ENCODE measurements around the gene LFNG. TPM values are rescaled to one million over a fixed set of nuclear protein-coding genes. Genes with fewer than 3 reads are reported as not detected.
A peak's percentile ranks its signal among the peaks of the same experiment; 100 is the strongest.

LFNG gene
- total and polyA plus RNA-seq, 9 of the 15 experiments (the other 6 are each of a cell fraction or from before 2014, with no cell fraction given): 0.03 to 0.89 (median 0.25) TPM; not detected in 1

DNA sequence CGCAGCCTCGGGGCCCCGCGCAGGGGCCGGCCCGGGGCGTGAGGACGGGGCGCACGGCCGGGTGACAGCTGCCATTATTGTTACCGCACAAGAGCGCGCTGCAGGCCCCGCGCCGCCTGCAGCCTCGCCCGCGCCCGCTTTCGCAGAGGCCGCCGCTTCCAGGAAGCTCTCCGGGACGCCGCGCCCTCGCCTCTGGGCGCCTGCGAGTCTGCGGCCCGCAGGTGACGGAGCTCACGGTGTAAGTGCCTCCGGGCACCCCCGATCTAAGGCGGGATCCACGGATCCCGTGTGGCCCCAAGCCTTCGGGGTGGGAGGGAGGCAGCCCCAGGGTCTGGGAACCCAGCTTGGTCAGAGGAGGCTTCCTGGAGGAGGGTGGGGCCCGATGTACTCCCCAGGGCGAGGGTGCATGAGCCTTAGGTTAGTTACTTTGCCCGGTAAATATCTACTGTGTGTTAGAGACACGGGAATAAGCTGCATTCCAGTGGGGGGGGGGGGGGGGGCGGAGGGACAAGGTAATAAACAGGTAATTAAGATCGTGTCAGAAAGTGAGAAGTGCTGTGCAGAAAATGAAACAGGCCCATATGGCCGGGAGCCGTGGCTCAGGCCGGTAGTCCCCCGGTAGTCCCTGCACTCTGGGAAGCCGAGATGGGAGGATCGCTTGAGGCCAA, 39.8 kb downstream of the LFNG start (continued):
- TF ChIP-seq RAD21 (CRISPR knock-in tag; conservative IDR thresholded peaks at IDR 0.05 in 1 of 2, IDR thresholded peaks at IDR 0.05 in 1 of 2) (no peak), MED1 (CRISPR knock-in tag; IDR thresholded peaks at IDR 0.05; ENCODE audit: borderline replicate concordance) (no peak), TEAD2 (tag; IDR thresholded peaks at IDR 0.05) (no peak), E2F4 (CRISPR knock-in tag; IDR thresholded peaks at IDR 0.05; ENCODE audit: low read depth) (no peak), ZKSCAN1 (IDR thresholded peaks at IDR 0.05; ENCODE audit: low read depth, low read length) (no peak), PRPF4 (IDR thresholded peaks at IDR 0.05; ENCODE audit: insufficient read depth, low read depth, low read length, poor library complexity, severe bottlenecking) (no peak), TAF9B (IDR thresholded peaks at IDR 0.05; ENCODE audit: partially characterized antibody) (no peak), IFI16 (CRISPR knock-in tag; IDR thresholded peaks at IDR 0.05) (no peak), SMAD4 (CRISPR knock-in tag; conservative IDR thresholded peaks at IDR 0.05) (peak; percentile 51; the same call in 1 of the 2 replicates), DNMT1 (IDR thresholded peaks at IDR 0.05) (no peak), ZNF395 (CRISPR knock-in tag; IDR thresholded peaks at IDR 0.05) (no peak), ZNF354B (CRISPR knock-in tag; IDR thresholded peaks at IDR 0.05) (no peak), ESRRB (CRISPR knock-in tag; IDR thresholded peaks at IDR 0.05; ENCODE audit: borderline replicate concordance) (no peak), NFE2L1 (tag; IDR thresholded peaks at IDR 0.05; ENCODE audit: borderline replicate concordance, low read depth) (no peak), PCBP1 (IDR thresholded peaks at IDR 0.05; ENCODE audit: low read depth, low read length, poor library complexity, severe bottlenecking) (peak; percentile 45), LCOR (CRISPR knock-in tag; IDR thresholded peaks at IDR 0.05) (no peak), ZNF280A (IDR thresholded peaks at IDR 0.05; ENCODE audit: low read depth, partially characterized antibody) (no peak), CHD1 (IDR thresholded peaks at IDR 0.05; ENCODE audit: low read length) (no peak), POU5F1 (IDR thresholded peaks at IDR 0.05; ENCODE audit: borderline replicate concordance, low read depth, low read length, partially characterized antibody) (no peak), SMARCB1 (IDR thresholded peaks at IDR 0.05; ENCODE audit: insufficient read length, low read depth) (no peak)
- TF ChIP-seq, protein P1, sequence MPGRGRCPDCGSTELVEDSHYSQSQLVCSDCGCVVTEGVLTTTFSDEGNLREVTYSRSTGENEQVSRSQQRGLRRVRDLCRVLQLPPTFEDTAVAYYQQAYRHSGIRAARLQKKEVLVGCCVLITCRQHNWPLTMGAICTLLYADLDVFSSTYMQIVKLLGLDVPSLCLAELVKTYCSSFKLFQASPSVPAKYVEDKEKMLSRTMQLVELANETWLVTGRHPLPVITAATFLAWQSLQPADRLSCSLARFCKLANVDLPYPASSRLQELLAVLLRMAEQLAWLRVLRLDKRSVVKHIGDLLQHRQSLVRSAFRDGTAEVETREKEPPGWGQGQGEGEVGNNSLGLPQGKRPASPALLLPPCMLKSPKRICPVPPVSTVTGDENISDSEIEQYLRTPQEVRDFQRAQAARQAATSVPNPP (IDR thresholded peaks at IDR 0.05; ENCODE audit: borderline replicate concordance, insufficient read depth, insufficient read length): no peak
- TF ChIP-seq, protein P2, sequence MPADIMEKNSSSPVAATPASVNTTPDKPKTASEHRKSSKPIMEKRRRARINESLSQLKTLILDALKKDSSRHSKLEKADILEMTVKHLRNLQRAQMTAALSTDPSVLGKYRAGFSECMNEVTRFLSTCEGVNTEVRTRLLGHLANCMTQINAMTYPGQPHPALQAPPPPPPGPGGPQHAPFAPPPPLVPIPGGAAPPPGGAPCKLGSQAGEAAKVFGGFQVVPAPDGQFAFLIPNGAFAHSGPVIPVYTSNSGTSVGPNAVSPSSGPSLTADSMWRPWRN (IDR thresholded peaks at IDR 0.05; ENCODE audit: low read depth): no peak
